CD4-positive, alpha-beta T cell (primary cell): ENCODE measurements around the gene JDP2. TPM values are rescaled to one million over a fixed set of nuclear protein-coding genes. Genes with fewer than 3 reads are reported as not detected.

Source experiments
- ATAC-seq: fragments of 200-7000 bp; cut with Tn5 transposase; one replicate; pipeline ENCODE4 v1.10.0; 2022; ENCODE audit warnings: mild to moderate bottlenecking; ENCODE audit not compliant: poor library complexity
- CTCF ChIA-PET: fragments of 350-600 bp; sonication (Branson Sonifier 250); formaldehyde crosslinking; loops from one replicate; lab custom pipeline; 2021; ENCODE audit warnings: antibody characterized with exemption, inconsistent platforms; lab: Charles Lee
- POLR2A ChIA-PET: fragments of 350-600 bp; sonication (Branson Sonifier 250); formaldehyde crosslinking; loops from one replicate; lab custom pipeline; 2021; ENCODE audit warnings: antibody characterized with exemption, inconsistent platforms; lab: Charles Lee
- DNase-seq, 14 experiments: peaks; one replicate each; pipeline ENCODE4 v3.0.0-alpha.2; 2013 to 2020; ENCODE audit warnings: mixed read lengths in 2 of 14
- H3K27ac ChIP-seq, 2 donors: one replicate each; pipeline versions ENCODE4 v1.5.1 to v1.7.0; 2013; ENCODE audit warnings: low read length in 2 of 2, low read depth in 1 of 2, mild to moderate bottlenecking in 1 of 2
- H3K27me3 ChIP-seq, 2 experiments: 1 replicate in 1 of 2; 2 replicates in 1 of 2; pipeline versions ENCODE4 v1.6.1 to v1.7.0; 2013; ENCODE audit warnings: low read length in 2 of 2, control low read depth in 1 of 2, mild to moderate bottlenecking in 1 of 2, moderate library complexity in 1 of 2; ENCODE audit not compliant: insufficient read depth in 2 of 2, control insufficient read depth in 1 of 2
- H3K36me3 ChIP-seq: one replicate; pipeline ENCODE4 v1.6.1; 2013; ENCODE audit warnings: low read length, control low read depth; ENCODE audit not compliant: insufficient read depth
- H3K4me1 ChIP-seq: one replicate; pipeline ENCODE4 v1.6.1; 2013; ENCODE audit warnings: low read length, control low read depth; ENCODE audit not compliant: insufficient read depth
- H3K4me3 ChIP-seq: one replicate; pipeline ENCODE4 v1.5.1; 2013; ENCODE audit warnings: mild to moderate bottlenecking, low read length, moderate library complexity
- H3K9me3 ChIP-seq, 2 experiments: 1 replicate in 1 of 2; 2 replicates in 1 of 2; pipeline versions ENCODE4 v1.6.1 to v1.7.0; 2013; ENCODE audit warnings: low read length in 2 of 2, mild to moderate bottlenecking in 2 of 2, control low read depth in 1 of 2, moderate library complexity in 1 of 2; ENCODE audit not compliant: control insufficient read depth in 1 of 2, insufficient read depth in 1 of 2
- H3K27ac Mint-ChIP-seq: one replicate; pipeline ENCODE4 v1.8.0; 2020; ENCODE audit warnings: mixed read lengths
- H3K27me3 Mint-ChIP-seq: one replicate; pipeline ENCODE4 v1.8.0; 2021; ENCODE audit warnings: mixed read lengths
- H3K36me3 Mint-ChIP-seq: one replicate; pipeline ENCODE4 v1.8.0; 2021; ENCODE audit warnings: low read depth, mixed read lengths
- H3K4me1 Mint-ChIP-seq: one replicate; pipeline ENCODE4 v1.8.0; 2021; ENCODE audit warnings: low read depth, mixed read lengths
- H3K4me3 Mint-ChIP-seq: one replicate; pipeline ENCODE4 v1.8.0; 2020; ENCODE audit warnings: mild to moderate bottlenecking, mixed read lengths
- H3K9me3 Mint-ChIP-seq: one replicate; pipeline ENCODE4 v1.8.0; 2020; ENCODE audit warnings: mixed read lengths
- CTCF ChIP-seq: fragments of 200-600 bp; IDR thresholded peaks from one replicate; pipeline ENCODE4 v1.8.0; 2022; ENCODE audit warnings: antibody characterized with exemption, mild to moderate bottlenecking
- intact Hi-C, 2 experiments: fragments of 100-400 bp; cut with DNase I in 1 of 2; cut with micrococcal nuclease in 1 of 2; formaldehyde crosslinking; loops; one replicate each; pipeline versions ENCODE4 v1.15.1 to v1.9.0; 2023 to 2025; cut with DNase I, micrococcal nuclease
- total RNA-seq, 174 experiments: library from RNA in 2 of 174; stranded (reverse) in 2 of 174; gene quantifications; one replicate each; pipeline ENCODE4 v1.2.3 and lab custom pipeline; 2021 to 2026

Gene JDP2
- total RNA-seq, 2 experiments from 2014 or later, result 1.1 to 1.2 TPM

- POLR2A ChIA-PET, result no interaction called here
- CTCF ChIA-PET, result no interaction called here
- intact Hi-C loops, result loop anchor here in 1 of 2 experiments (10.0 kb wide), 1 partner anchor 144 kb away; no protein-coding TSS in a partner anchor
Observed at GRCh38 chr14:75510547-75510946, 82.7 kb downstream of the JDP2 start.

GRCh38 chr14:75511201-75511600 is 83.4 kb downstream of the JDP2 start:
- Mint-ChIP-seq H3K27ac (no peak overlapping the region), H3K27me3 (no peaks in the 10 kb centered on the region), H3K36me3 (no peaks in the 10 kb centered on the region), H3K9me3 (peaks cover 7% of the 10 kb centered on the region), H3K4me1 (peaks cover 32% of the 10 kb centered on the region), H3K4me3 (no peak overlapping the region)
- intact Hi-C loops, result loop anchor here in 1 of 2 experiments (10.0 kb wide), 1 partner anchor 144 kb away; no protein-coding TSS in a partner anchor
- Histone ChIP-seq H3K27me3 (no peaks in the 10 kb centered on the region), H3K36me3 (no peaks in the 10 kb centered on the region), H3K27ac (no peak overlapping the region), H3K4me3 (no peak overlapping the region), H3K9me3 (peaks cover 9 to 18% of the 10 kb centered on the region in 2 experiments), H3K4me1 (peaks cover 25% of the 10 kb centered on the region)
- CTCF ChIA-PET, result no interaction called here
- DNase-seq (no peak), ATAC-seq (no peak)
- no peak for TF ChIP-seq CTCF
- POLR2A ChIA-PET, result no interaction called here

More at GRCh38 chr14:75510547-75510946, 82.7 kb downstream of the JDP2 start:
- no peaks in the 10 kb centered on the region for H3K36me3 ChIP-seq
- Mint-ChIP-seq H3K27me3 (no peaks in the 10 kb centered on the region), H3K9me3 (peaks cover 7% of the 10 kb centered on the region), H3K4me3 (no peak overlapping the region), H3K27ac (no peak overlapping the region), H3K36me3 (no peaks in the 10 kb centered on the region), H3K4me1 (peaks cover 26% of the 10 kb centered on the region)
- no peak overlapping the region for H3K4me3 ChIP-seq
- DNase-seq, result no peak
- H3K27me3 ChIP-seq, result no peaks in the 10 kb centered on the region
- H3K4me1 ChIP-seq, result peaks cover 19% of the 10 kb centered on the region
- no peak for ATAC-seq
- no peak overlapping the region for H3K27ac ChIP-seq
- TF ChIP-seq CTCF, result no peak
- H3K9me3 ChIP-seq, result peaks cover 9 to 18% of the 10 kb centered on the region in 2 experiments

- ATAC-seq (peak; percentile 50), DNase-seq (peak in 6 of 14 experiments; percentile 16 to 72 (median 41))
- H3K27ac ChIP-seq, result peak overlapping the region; percentile 29 to 67
- POLR2A ChIA-PET, result interaction anchor here (1.5 to 2.6 kb wide), 5 partner anchors 10 to 46 kb away, joined by 3 to 14 read pairs (median 8); no protein-coding TSS in a partner anchor
- peak overlapping the region; percentile 54 for H3K4me3 ChIP-seq
- no peak for TF ChIP-seq CTCF
- H3K9me3 ChIP-seq, result peaks cover 4 to 13% of the 10 kb centered on the region in 2 experiments
- CTCF ChIA-PET, result interaction anchor here (1.0 to 2.2 kb wide), 3 partner anchors 26 to 53 kb away, joined by 4 to 13 read pairs (median 5); no protein-coding TSS in a partner anchor
- no peaks in the 10 kb centered on the region for H3K36me3 ChIP-seq
- peaks cover 37% of the 10 kb centered on the region for H3K4me1 ChIP-seq
- Mint-ChIP-seq H3K4me1 (peaks cover 46% of the 10 kb centered on the region), H3K9me3 (peaks cover 5% of the 10 kb centered on the region), H3K27ac (peak overlapping the region; percentile 72), H3K4me3 (peak overlapping the region; percentile 56), H3K27me3 (no peaks in the 10 kb centered on the region), H3K36me3 (no peaks in the 10 kb centered on the region)
- H3K27me3 ChIP-seq, result no peaks in the 10 kb centered on the region
- intact Hi-C loops, result loop anchor here in 1 of 2 experiments (10.0 kb wide), 1 partner anchor 141 kb away; no protein-coding TSS in a partner anchor
Observed at GRCh38 chr14:75513911-75514672, 86.3 kb downstream of the JDP2 start.
